WTC11 (cell line): ENCODE data around the gene RPS6KA5. TPM values are rescaled to one million over a fixed set of nuclear protein-coding genes. Genes with fewer than 3 reads are reported as not detected.
"Not testable (repeated sequence)": the region's sequence is repeated elsewhere in the genome, so short reads cannot be mapped to it uniquely, and the experiment has no call there.

ENCODE experiments used
- ATAC-seq: fragments of 200-7000 bp; cut with Tn5 transposase; 2 replicates; pipeline ENCODE4 v1.10.0; 2021; ENCODE audit warnings: mild to moderate bottlenecking, moderate library complexity
- CTCF ChIA-PET: fragments of 300-600 bp; sonication (Branson Sonifier 250); formaldehyde crosslinking; loops from one replicate; lab custom pipeline; 2021; ENCODE audit warnings: antibody characterized with exemption; lab: Charles Lee
- POLR2A ChIA-PET: fragments of 350-600 bp; sonication (Branson Sonifier 250); formaldehyde crosslinking; loops from one replicate; lab custom pipeline; 2021; ENCODE audit warnings: antibody characterized with exemption; lab: Charles Lee
- DNase-seq: peaks from one replicate; pipeline ENCODE4 v3.0.0; 2021; ENCODE audit warnings: low spot score
- H3K27ac Mint-ChIP-seq: 2 replicates; pipeline ENCODE4 v1.8.0; 2021; ENCODE audit warnings: mixed read lengths
- H3K27me3 Mint-ChIP-seq: 2 replicates; pipeline ENCODE4 v1.8.0; 2021; ENCODE audit warnings: low read depth, mild to moderate bottlenecking, moderate library complexity, mixed read lengths
- H3K36me3 Mint-ChIP-seq: 2 replicates; pipeline ENCODE4 v1.8.0; 2021; ENCODE audit warnings: mixed read lengths
- H3K4me1 Mint-ChIP-seq: 2 replicates; pipeline ENCODE4 v1.8.0; 2022; ENCODE audit warnings: mixed read lengths
- H3K4me3 Mint-ChIP-seq: 2 replicates; pipeline ENCODE4 v1.8.0; 2021; ENCODE audit warnings: mild to moderate bottlenecking, moderate library complexity, mixed read lengths
- H3K9me3 Mint-ChIP-seq: 2 replicates; pipeline ENCODE4 v1.8.0; 2021; ENCODE audit warnings: mixed read lengths
- ATF2 ChIP-seq: sonication (generic); formaldehyde crosslinking; IDR thresholded peaks from 2 replicates; pipeline ENCODE4 v1.8.1; 2022; ENCODE audit warnings: low read depth, missing genetic modification reagents, borderline replicate concordance
- ATF6 ChIP-seq: sonication (generic); formaldehyde crosslinking; IDR thresholded peaks from 2 replicates; pipeline ENCODE4 v1.8.1; 2023; ENCODE audit warnings: mild to moderate bottlenecking, missing genetic modification reagents
- EMX1 ChIP-seq: fragments of 250-450 bp; sonication (Bioruptor Pico); IDR thresholded peaks from 2 replicates; pipeline ENCODE4 v1.8.0; 2021; ENCODE audit warnings: mild to moderate bottlenecking
- FOXJ3 ChIP-seq: sonication (generic); formaldehyde crosslinking; IDR thresholded peaks from 2 replicates; pipeline ENCODE4 v1.9.0; 2021; ENCODE audit warnings: missing genetic modification reagents, mild to moderate bottlenecking, borderline replicate concordance
- FOXP1 ChIP-seq: sonication (generic); formaldehyde crosslinking; IDR thresholded peaks from 2 replicates; pipeline ENCODE4 v1.8.0; 2022; ENCODE audit warnings: missing genetic modification reagents, mild to moderate bottlenecking, moderate library complexity, borderline replicate concordance
- GRHL2 ChIP-seq: fragments of 250-450 bp; sonication (Bioruptor Pico); IDR thresholded peaks from 2 replicates; pipeline ENCODE4 v1.8.0; 2022; ENCODE audit warnings: mild to moderate bottlenecking, moderate library complexity; ENCODE audit not compliant: insufficient replicate concordance, severe bottlenecking
- IRF2 ChIP-seq: sonication (generic); formaldehyde crosslinking; IDR thresholded peaks from 2 replicates; pipeline ENCODE4 v1.8.0; 2022; ENCODE audit warnings: low read depth, missing genetic modification reagents, borderline replicate concordance
- JAZF1 ChIP-seq: fragments of 250-450 bp; sonication (Bioruptor Pico); IDR thresholded peaks from 2 replicates; pipeline ENCODE4 v1.9.0; 2021; ENCODE audit warnings: moderate library complexity, mild to moderate bottlenecking, inconsistent platforms
- JUN ChIP-seq: sonication (generic); formaldehyde crosslinking; IDR thresholded peaks from 2 replicates; pipeline ENCODE4 v1.8.0; 2023; ENCODE audit warnings: mild to moderate bottlenecking, missing genetic modification reagents
- MXD4 ChIP-seq: fragments of 250-450 bp; sonication (Bioruptor Pico); IDR thresholded peaks from 2 replicates; pipeline ENCODE4 v1.8.0; 2021; ENCODE audit warnings: mild to moderate bottlenecking, moderate library complexity, borderline replicate concordance
- NFE2L1 ChIP-seq: sonication (generic); formaldehyde crosslinking; IDR thresholded peaks from 2 replicates; pipeline ENCODE4 v1.8.1; 2023; ENCODE audit warnings: missing genetic modification reagents
- NR1H2 ChIP-seq: sonication (generic); formaldehyde crosslinking; IDR thresholded peaks from 2 replicates; pipeline ENCODE4 v1.9.0; 2021; ENCODE audit warnings: mild to moderate bottlenecking, moderate library complexity, missing genetic modification reagents
- NR3C1 ChIP-seq: sonication (generic); formaldehyde crosslinking; conservative IDR thresholded peaks from 2 replicates; pipeline ENCODE4 v1.8.1; 2023; ENCODE audit warnings: low read depth, mild to moderate bottlenecking, missing genetic modification reagents
- OVOL2 ChIP-seq: fragments of 250-450 bp; sonication (Bioruptor Pico); IDR thresholded peaks from 2 replicates; pipeline ENCODE4 v1.9.0; 2021; ENCODE audit warnings: mild to moderate bottlenecking, borderline replicate concordance
- TP53 ChIP-seq: sonication (generic); formaldehyde crosslinking; IDR thresholded peaks from 2 replicates; pipeline ENCODE4 v1.8.1; 2023; ENCODE audit warnings: mild to moderate bottlenecking, missing genetic modification reagents
- USF2 ChIP-seq: sonication (generic); formaldehyde crosslinking; IDR thresholded peaks from 2 replicates; pipeline ENCODE4 v1.8.1; 2023; ENCODE audit warnings: mild to moderate bottlenecking, missing genetic modification reagents, moderate library complexity
- ZBTB21 ChIP-seq: sonication (generic); formaldehyde crosslinking; IDR thresholded peaks from 2 replicates; pipeline ENCODE4 v1.8.1; 2023; ENCODE audit warnings: mild to moderate bottlenecking, missing genetic modification reagents, borderline replicate concordance
- ZNF219 ChIP-seq: sonication (generic); formaldehyde crosslinking; IDR thresholded peaks from 2 replicates; pipeline ENCODE4 v1.8.0; 2023; ENCODE audit warnings: missing genetic modification reagents, mild to moderate bottlenecking, borderline replicate concordance
- ZNF232 ChIP-seq: sonication (generic); formaldehyde crosslinking; IDR thresholded peaks from 2 replicates; pipeline ENCODE4 v1.8.0; 2022; ENCODE audit warnings: mild to moderate bottlenecking, missing genetic modification reagents
- ZNF396 ChIP-seq: fragments of 250-450 bp; sonication (Bioruptor Pico); IDR thresholded peaks from 2 replicates; pipeline ENCODE4 v1.8.0; 2021; ENCODE audit warnings: mild to moderate bottlenecking, moderate library complexity, borderline replicate concordance
- ZNF416 ChIP-seq: fragments of 250-450 bp; sonication (Bioruptor Pico); IDR thresholded peaks from 2 replicates; pipeline ENCODE4 v1.9.0; 2021; ENCODE audit warnings: mild to moderate bottlenecking, inconsistent platforms
- total RNA-seq: library from RNA; stranded (reverse); gene quantifications from 3 replicates; pipeline ENCODE4 v1.2.3, GENCODE V29; 2021
- TF ChIP-seq, protein P1 (sequence below): sonication (generic); formaldehyde crosslinking; IDR thresholded peaks from 2 replicates; pipeline ENCODE4 v1.8.0; 2022; ENCODE audit warnings: missing genetic modification reagents
- TF ChIP-seq, protein P2 (sequence below): sonication (generic); formaldehyde crosslinking; IDR thresholded peaks from 2 replicates; pipeline ENCODE4 v1.8.0; 2022; ENCODE audit warnings: mild to moderate bottlenecking, missing genetic modification reagents

The RPS6KA5 gene
- total RNA-seq, 1 experiment from 2014 or later: 5.2 TPM

DNA sequence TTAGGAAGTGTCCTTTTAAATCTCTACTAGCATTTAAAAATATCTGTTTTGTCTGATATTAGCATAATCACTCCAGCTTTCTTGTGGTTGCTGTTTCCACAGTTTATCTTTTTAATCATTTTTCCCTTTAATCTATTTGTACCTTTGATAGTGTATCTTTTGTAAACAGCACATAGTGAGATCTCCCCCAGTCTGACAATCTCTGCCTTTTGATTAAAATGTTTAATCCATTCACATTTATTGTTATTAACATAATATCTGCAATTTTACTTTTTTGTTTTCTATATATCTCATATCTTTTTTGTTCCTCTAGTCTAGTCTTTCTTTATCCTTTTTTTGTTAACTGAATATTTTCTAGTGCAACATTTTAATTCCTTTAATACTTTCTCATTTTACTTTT is 104.2 kb downstream of the RPS6KA5 start:
- no peak overlapping the region for H3K27ac Mint-ChIP-seq
- no peak overlapping the region for H3K4me3 Mint-ChIP-seq
- ATAC-seq: no peak
- TF ChIP-seq ZNF219 (CRISPR knock-in tag) (no peak), NR1H2 (CRISPR knock-in tag) (no peak), NFE2L1 (CRISPR knock-in tag) (no peak), FOXJ3 (CRISPR knock-in tag) (no peak), ATF2 (no peak), USF2 (CRISPR knock-in tag) (no peak), FOXP1 (CRISPR knock-in tag) (no peak), GRHL2 (no peak), ZNF396 (CRISPR knock-in tag) (no peak), EMX1 (CRISPR knock-in tag) (no peak), NR3C1 (CRISPR knock-in tag) (no peak), ZNF416 (CRISPR knock-in tag) (no peak), ZBTB21 (CRISPR knock-in tag) (no peak)
- TF ChIP-seq, protein P1, sequence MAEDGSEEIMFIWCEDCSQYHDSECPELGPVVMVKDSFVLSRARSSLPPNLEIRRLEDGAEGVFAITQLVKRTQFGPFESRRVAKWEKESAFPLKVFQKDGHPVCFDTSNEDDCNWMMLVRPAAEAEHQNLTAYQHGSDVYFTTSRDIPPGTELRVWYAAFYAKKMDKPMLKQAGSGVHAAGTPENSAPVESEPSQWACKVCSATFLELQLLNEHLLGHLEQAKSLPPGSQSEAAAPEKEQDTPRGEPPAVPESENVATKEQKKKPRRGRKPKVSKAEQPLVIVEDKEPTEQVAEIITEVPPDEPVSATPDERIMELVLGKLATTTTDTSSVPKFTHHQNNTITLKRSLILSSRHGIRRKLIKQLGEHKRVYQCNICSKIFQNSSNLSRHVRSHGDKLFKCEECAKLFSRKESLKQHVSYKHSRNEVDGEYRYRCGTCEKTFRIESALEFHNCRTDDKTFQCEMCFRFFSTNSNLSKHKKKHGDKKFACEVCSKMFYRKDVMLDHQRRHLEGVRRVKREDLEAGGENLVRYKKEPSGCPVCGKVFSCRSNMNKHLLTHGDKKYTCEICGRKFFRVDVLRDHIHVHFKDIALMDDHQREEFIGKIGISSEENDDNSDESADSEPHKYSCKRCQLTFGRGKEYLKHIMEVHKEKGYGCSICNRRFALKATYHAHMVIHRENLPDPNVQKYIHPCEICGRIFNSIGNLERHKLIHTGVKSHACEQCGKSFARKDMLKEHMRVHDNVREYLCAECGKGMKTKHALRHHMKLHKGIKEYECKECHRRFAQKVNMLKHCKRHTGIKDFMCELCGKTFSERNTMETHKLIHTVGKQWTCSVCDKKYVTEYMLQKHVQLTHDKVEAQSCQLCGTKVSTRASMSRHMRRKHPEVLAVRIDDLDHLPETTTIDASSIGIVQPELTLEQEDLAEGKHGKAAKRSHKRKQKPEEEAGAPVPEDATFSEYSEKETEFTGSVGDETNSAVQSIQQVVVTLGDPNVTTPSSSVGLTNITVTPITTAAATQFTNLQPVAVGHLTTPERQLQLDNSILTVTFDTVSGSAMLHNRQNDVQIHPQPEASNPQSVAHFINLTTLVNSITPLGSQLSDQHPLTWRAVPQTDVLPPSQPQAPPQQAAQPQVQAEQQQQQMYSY (CRISPR knock-in tag): no peak
- TF ChIP-seq, protein P2, sequence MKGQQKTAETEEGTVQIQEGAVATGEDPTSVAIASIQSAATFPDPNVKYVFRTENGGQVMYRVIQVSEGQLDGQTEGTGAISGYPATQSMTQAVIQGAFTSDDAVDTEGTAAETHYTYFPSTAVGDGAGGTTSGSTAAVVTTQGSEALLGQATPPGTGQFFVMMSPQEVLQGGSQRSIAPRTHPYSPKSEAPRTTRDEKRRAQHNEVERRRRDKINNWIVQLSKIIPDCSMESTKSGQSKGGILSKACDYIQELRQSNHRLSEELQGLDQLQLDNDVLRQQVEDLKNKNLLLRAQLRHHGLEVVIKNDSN: no peak
- H3K9me3 Mint-ChIP-seq: peaks cover 51% of the 10 kb centered on the region
- CTCF ChIA-PET: no interaction called here
- POLR2A ChIA-PET: no interaction called here
- H3K36me3 Mint-ChIP-seq: peaks cover 32% of the 10 kb centered on the region
- no peaks in the 10 kb centered on the region for H3K4me1 Mint-ChIP-seq
- no peak for DNase-seq
- H3K27me3 Mint-ChIP-seq: no peaks in the 10 kb centered on the region; the same call in 1 of the 2 replicates

DNA sequence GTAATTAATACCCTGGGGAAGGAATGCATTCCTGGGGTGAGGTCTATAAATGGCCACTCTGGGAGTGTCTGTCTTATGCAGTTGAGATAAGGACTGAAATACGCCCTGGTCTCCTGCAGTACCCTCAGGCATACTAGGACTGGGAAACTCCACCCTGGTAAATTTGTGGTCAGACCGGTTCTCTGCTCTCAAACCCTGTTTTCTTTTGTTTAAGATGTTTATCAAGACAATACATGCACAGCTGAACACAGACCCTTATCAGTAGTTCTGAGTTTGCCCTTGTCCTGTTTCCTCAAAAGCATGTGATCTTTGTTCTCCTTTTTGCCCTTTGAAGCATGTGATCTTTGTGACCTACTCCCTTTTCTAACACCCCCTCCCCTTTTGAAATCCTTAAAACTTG is 106.8 kb downstream of the RPS6KA5 start:
- H3K27me3 Mint-ChIP-seq, H3K4me1 Mint-ChIP-seq, H3K4me3 Mint-ChIP-seq, POLR2A ChIA-PET, ATAC-seq, CTCF ChIA-PET, H3K27ac Mint-ChIP-seq, DNase-seq: not testable (repeated sequence)
- Mint-ChIP-seq H3K36me3 (peaks cover 32% of the 10 kb centered on the region), H3K9me3 (peaks cover 56% of the 10 kb centered on the region)

- ChIA-PET POLR2A (no interaction called here), CTCF (no interaction called here)
- no peak overlapping the region for H3K27ac Mint-ChIP-seq
- TF ChIP-seq NR3C1 (CRISPR knock-in tag) (no peak), IRF2 (CRISPR knock-in tag) (no peak), ZNF396 (CRISPR knock-in tag) (no peak), JUN (CRISPR knock-in tag) (no peak), TP53 (no peak), JAZF1 (no peak), EMX1 (CRISPR knock-in tag) (no peak), ATF6 (no peak), OVOL2 (CRISPR knock-in tag) (no peak), ZBTB21 (CRISPR knock-in tag) (no peak), ZNF232 (no peak), ZNF219 (CRISPR knock-in tag) (no peak), MXD4 (CRISPR knock-in tag) (no peak)
- no peak overlapping the region for H3K4me3 Mint-ChIP-seq
- H3K9me3 Mint-ChIP-seq: peaks cover 23% of the 10 kb centered on the region
- ATAC-seq (no peak), DNase-seq (no peak)
- peaks cover 24% of the 10 kb centered on the region for H3K36me3 Mint-ChIP-seq
- no peaks in the 10 kb centered on the region; the same call in none of the 2 replicates for H3K27me3 Mint-ChIP-seq
- H3K4me1 Mint-ChIP-seq: no peaks in the 10 kb centered on the region
These were observed 117.1 kb downstream of the RPS6KA5 start for GRCh38 chr14:90943367-90943766.
